Activated gamma-delta T cell treated with Interleukin-2 at 50 U/mL for 16 hours (primary cell): ENCODE results near the gene LINC00632.
A peak's percentile ranks its signal among the peaks of the same experiment; 100 is the strongest.

Experiments used
- DNase-seq: peaks from one replicate; pipeline ENCODE4 v3.0.0-alpha.2; 2020

Gene LINC00632

DNA sequence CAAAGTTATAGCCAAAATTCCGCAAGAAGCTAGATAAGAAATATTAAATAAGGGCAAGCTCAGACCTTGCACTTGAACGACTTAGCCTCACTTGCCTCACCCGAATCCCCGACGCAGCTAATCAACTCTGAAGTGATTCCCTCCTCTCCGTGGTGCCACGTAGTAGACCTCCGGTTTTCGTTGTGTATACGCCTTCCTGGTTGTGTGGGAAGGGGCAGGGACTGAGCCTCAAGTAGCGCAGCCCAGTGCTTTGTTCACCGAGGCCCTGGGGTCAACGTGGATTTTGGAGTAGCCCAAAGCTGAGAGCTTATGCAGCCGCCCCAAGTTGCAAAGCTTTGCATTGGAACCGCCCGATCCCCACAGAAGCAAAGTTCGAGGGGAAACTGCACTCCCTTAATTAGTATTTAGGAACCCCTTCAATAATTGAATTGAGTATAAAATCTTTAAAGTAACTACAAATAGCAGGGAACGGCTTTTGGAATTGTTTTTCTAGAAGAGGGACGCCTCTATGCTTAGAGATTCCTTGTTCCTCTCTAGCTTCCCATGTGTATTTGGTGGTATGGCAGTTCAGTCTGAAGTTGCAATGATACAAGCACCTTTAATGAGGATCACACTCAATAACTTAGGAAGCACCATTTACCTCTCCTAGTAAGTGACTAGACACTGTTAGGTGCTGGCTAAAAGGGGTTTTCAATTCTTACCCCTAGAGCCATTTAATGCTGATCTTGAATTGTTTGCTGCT, 55.7 kb downstream of the LINC00632 start:
- DNase-seq = no peak

DNA sequence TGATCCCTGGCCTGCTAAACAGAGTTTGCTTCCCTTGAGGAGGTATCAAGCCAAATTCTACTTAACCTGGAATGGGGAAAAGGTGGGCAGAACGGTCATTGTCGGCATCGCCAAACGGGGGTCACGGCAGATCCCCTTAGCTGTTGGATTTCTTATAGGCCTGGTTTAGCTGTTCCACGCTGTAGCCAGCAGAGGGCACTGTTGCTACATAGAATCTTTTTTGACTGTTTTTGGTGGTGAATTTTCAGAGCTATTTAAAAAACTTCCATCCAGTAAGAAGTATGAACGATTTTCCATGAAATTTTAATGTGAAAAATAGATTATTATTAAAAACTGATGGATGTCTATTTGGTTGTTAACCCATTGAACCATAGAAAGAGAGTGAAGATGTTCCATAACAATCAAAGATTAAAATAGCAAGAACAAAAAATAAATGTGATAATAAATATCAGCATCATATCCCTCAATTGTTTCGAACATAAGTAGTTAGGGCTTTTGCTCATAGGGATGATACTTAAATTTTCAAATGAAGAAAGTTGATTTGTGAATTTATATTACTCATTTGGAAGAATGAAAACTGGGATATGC, 56.6 kb downstream of the LINC00632 start:
- peak; percentile 42 for DNase-seq

DNA sequence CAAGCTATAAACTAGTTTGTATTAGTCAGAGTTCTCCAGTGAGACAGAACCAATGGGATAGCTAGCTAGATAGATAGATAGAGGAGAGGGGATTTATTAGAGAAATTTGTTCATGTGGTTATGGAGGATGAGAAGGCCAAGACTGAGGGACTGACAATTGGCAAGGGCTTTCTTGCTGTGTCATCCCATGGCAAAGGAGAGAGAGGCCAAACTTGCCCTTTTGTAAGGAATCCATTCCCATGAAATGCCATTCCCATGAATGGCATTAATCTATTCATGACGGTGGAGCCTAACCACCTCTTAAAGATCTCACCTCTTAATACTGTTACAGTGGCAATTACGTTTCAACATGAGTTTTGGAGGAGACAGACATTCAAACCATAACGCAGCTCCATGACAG, 58.1 kb downstream of the LINC00632 start:
- DNase-seq = no peak

DNA sequence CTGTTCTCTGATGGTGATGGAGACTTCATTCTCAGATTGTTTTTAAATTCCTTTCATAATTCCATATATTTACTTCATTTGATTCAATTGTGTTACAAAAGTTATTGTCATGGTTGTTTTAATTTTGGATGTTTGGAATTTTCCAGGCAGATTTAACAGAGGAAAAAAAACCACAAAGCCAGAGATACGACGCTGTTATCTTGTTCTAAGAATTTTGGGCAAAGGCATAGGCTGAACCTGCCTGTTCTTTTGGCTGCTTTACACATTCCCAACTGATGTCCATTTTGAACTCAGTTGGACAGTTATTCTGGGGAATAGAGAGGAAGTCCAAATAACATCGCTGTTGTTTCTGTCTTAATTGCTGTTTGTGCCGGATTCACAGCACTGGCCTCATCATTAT, 65.7 kb downstream of the LINC00632 start:
- no peak for DNase-seq

DNA sequence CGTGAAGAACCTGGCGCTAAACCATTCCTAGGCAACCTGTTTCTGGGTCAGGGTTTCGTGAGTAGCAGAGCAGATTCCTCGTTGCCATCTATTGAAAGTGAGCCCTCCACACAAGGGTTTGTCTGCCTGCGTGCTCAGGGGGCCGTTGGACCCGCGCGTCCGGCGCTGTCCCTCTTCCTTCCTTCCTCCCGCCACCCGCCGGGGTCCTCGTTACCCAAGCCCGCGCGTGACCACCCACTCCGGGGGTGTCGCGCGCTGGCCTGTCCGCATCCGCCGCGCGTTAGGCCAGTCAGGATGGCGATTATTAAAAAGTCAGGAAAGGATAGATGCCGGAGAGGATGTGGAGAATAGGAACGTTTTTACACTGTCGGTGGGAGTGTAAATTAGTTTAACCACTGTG, 66.8 kb downstream of the LINC00632 start:
- no peak for DNase-seq

DNA sequence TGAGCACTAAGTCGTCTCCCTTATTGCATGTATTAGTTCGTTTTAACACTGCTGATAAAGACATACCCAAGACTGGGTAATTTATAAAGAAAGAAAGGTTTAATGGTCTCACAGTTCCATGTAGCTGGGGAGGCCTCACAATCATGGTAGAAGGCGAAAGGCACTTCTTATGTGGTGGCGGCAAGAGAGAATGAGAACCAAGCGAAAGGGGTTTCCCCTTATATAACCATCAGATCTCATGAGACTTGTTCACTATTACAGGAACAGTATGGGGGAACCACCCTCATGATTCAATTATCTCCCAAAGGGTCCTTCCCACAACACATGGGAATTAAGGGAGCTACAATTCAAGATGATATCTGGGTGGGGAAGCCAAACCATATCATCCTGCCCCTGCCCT, 85.1 kb downstream of the LINC00632 start:
- DNase-seq = no peak

DNA sequence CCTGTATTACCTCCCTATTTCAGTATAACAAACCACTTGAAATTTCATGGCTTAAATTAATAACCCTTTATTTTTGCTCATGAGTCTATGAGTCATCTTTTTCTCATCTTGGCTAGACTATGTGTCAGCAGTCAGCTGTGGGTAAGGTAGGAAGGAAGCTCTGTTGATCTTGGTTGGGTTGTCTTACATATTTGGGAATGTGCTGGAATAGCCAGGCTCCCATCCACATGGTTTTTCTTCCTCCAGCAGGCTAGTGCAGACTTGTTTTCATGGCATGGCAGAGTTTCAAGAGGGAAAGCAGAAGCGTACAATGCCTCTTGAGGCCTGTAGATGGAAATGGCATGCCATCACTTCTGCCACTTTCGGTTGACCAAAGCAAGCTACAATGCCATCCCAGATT, 89.7 kb downstream of the LINC00632 start:
- no peak for DNase-seq

DNA sequence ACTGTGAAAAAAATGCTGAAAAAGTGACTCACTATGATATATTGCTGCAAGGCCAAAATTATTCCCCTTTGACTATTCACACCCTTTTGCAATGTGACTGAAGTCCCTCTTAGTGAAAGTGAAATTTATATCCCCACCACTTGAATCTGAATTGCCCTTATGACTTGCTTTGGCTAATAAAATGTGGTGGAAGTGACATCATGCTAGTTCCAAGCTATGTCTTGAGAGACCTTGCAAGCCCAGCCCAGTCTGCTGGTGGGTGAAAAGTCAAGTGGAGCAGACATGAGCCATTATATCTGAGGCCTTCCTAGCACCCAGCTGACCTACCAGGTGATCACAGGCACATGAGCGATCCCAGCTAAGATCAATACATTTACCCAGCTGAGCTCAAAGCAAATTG, 94.7 kb downstream of the LINC00632 start:
- no peak for DNase-seq

DNA sequence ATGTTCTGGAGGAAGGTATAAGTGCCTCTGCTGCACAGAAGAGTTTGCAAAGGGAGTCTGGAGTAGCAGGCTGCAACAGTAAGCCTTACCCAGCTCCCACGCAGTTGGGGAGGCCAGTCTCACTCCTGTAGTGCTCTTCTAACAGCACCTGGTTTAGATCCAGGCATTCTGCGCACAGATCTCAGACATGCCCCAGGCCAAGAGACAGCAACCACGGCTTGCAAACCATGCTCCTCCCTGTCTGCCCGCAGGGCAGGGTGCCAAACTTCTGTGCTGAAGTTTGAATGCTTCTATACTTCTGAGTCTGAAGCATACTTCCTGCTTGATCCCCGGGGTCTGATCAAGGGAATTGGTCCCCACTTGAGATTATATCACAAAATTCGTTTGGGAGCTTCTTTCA, 106.3 kb downstream of the LINC00632 start:
- DNase-seq = no peak

DNA sequence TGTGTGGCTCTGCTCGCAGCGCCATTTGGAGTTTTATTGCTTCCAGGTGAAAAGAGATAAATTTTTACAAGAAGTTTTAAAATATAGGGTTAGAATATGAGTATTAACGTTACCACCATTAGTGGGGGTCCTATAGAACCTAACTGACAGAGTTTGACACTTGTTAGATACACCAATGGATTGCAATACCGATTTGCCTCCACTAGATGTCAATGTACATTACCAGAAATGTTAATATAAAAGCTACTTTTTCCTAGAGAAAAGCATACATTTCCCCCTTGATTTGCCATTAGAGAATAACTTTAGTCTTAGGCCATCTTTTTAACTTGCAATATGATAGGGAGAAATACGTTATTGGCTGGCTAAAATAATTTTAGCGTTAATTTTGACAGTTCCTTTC, 108.4 kb downstream of the LINC00632 start:
- DNase-seq = no peak

DNA sequence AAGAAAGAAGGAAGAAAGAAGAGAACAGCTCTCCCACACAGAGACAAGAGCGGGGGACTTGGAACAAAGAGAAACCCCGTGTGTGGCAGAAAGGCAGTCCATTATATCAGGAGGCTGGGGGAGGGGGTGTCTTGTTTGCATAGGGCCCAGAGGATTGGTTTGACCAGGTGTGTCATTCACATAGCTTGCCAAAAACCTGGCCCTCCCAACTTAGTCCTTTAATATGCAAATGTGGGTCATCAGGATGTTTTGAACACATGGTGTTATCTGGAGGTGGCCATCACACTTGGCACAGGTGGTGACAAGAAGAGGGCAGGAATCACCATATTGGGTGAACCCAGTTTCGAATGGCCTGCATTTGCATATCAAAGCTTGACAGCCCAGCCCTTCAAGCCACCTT, 111.7 kb downstream of the LINC00632 start:
- no peak for DNase-seq

DNA sequence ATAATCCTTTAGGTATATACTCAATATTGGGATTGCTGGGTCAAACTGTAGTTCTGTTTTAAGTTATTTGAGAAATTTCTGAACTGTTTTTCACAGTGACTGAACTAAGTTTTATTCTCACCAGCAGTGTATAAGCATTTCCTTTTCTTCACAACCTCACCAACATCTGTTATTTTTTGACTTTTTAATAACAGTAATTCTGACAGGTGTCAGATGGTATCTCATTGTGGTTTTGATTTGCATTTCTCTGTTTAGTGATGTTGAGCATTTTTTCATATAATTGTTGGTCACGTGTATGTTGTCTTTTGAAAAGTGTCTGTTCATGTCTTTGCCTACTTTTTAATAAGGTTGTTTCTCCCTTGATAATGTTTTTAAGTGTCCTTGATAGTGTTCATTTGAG, 112.6 kb downstream of the LINC00632 start:
- DNase-seq = no peak

DNA sequence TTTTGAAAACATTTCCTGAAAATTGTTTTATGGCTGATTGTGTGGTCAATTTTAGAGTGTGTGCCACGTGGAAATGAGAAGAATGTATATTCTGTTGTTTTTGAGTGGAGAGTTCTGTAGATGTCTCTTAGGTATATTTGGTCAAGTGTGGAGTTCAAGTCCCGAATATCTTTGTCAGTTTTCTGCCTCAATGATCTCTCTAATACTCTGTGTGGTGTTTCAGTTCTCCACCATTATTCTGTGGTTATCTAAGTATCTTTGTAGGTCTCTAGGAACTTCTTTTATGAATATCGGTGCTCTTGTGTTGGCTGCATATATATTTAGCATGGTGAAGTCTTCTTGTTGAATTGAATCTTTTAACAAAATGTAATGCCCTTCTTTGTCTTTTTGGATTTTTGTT, 113.3 kb downstream of the LINC00632 start:
- no peak for DNase-seq

DNA sequence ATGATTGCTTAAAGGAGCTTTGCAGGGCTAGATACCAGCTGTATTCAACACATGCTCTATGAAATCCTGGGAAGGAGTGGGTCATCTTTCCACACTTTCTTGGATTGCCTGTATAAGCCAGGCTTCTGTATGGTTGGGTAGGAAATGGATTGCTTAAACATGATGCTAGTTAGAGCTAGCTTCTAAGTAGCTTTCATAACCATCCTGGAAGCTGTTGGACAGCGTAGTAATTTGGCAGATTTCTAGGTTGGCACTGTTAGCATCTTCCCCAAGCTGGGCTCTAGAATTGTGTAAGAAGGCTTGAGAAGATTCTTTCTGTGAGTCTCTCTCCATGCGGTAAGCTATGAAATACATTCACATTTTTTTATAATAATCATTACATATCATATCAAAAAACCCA, 127.3 kb downstream of the LINC00632 start:
- DNase-seq = no peak
